ENCODE measurements around the gene CHAF1A.

DNA sequence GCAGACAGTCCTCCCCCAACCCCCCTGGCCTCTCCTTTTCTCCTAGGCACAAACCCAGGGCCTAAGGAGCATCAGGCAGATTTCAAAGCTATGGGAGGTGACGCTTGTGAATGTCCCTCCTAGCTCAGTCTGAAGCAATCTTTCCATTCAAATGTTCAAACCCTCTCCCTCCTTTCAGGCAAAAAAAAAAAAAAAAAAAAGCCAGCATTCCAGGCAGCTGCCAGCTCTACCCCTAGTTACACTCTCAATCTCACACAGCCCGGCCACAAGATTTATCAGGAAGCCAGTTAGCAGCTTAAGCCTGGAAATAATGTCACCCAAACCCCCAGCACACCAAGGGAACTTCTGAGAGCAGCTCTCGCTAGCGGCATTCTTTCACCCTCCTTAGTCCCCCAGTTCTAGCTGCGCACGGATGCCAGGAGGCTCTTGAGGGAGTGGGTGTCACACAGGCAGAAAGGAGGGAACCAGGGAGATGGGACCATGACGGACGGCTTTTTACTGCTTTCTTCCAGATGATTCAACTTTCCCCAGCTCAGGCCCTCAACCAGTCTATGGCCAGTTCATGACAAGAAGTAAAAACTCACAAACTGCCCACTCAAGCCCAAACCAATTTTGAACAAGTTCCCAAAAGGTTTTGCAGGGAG lies 8.4 kb upstream of the CHAF1A start:
- TF ChIP-seq, protein P1, sequence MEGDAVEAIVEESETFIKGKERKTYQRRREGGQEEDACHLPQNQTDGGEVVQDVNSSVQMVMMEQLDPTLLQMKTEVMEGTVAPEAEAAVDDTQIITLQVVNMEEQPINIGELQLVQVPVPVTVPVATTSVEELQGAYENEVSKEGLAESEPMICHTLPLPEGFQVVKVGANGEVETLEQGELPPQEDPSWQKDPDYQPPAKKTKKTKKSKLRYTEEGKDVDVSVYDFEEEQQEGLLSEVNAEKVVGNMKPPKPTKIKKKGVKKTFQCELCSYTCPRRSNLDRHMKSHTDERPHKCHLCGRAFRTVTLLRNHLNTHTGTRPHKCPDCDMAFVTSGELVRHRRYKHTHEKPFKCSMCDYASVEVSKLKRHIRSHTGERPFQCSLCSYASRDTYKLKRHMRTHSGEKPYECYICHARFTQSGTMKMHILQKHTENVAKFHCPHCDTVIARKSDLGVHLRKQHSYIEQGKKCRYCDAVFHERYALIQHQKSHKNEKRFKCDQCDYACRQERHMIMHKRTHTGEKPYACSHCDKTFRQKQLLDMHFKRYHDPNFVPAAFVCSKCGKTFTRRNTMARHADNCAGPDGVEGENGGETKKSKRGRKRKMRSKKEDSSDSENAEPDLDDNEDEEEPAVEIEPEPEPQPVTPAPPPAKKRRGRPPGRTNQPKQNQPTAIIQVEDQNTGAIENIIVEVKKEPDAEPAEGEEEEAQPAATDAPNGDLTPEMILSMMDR (IDR thresholded peaks at IDR 0.05): no peak
- TF ChIP-seq POLR2A (IDR thresholded peaks at IDR 0.05): no peak
